H9 (cell line): ENCODE measurements around the gene CDYL. TPM values are rescaled to one million over a fixed set of nuclear protein-coding genes. Genes with fewer than 3 reads are reported as not detected.

Experiments used
- DNase-seq: peaks from one replicate; pipeline ENCODE4 v3.0.0-alpha.2; 2017
- H2AFZ ChIP-seq: one replicate; pipeline ENCODE4 v1.6.1; 2013; ENCODE audit warnings: mild to moderate bottlenecking, low read length, control low read depth, moderate library complexity
- H2AK5ac ChIP-seq: 2 replicates; pipeline ENCODE4 v1.6.1; 2013; ENCODE audit warnings: low read length, control low read depth, mixed read lengths; ENCODE audit not compliant: insufficient read length
- H2BK120ac ChIP-seq: one replicate; pipeline ENCODE4 v1.6.1; 2013; ENCODE audit warnings: low read depth, mild to moderate bottlenecking, low read length, control low read depth, inconsistent platforms; ENCODE audit not compliant: poor library complexity, severe bottlenecking
- H2BK12ac ChIP-seq: 2 replicates; pipeline ENCODE4 v1.6.1; 2013; ENCODE audit warnings: low read length, control low read depth, mixed read lengths, low read depth; ENCODE audit not compliant: insufficient read length
- H2BK15ac ChIP-seq: 2 replicates; pipeline ENCODE4 v1.6.1; 2013; ENCODE audit warnings: low read depth, low read length, control low read depth
- H2BK20ac ChIP-seq: one replicate; pipeline ENCODE4 v1.6.1; 2013; ENCODE audit warnings: low read depth, mild to moderate bottlenecking, low read length, control low read depth, inconsistent platforms; ENCODE audit not compliant: poor library complexity, severe bottlenecking
- H2BK5ac ChIP-seq: 2 replicates; pipeline ENCODE4 v1.6.1; 2013; ENCODE audit warnings: low read length, control low read depth, mixed read lengths; ENCODE audit not compliant: insufficient read length
- H3K14ac ChIP-seq: 2 replicates; pipeline ENCODE4 v1.6.1; 2013; ENCODE audit warnings: low read length, control low read depth; ENCODE audit not compliant: insufficient read depth
- H3K18ac ChIP-seq: 2 replicates; pipeline ENCODE4 v1.6.1; 2013; ENCODE audit warnings: low read depth, mild to moderate bottlenecking, mixed read lengths, low read length, control low read depth; ENCODE audit not compliant: insufficient read length
- H3K23ac ChIP-seq: 2 replicates; pipeline ENCODE4 v1.6.1; 2013; ENCODE audit warnings: low read length, control low read depth, mixed read lengths, low read depth; ENCODE audit not compliant: insufficient read length
- H3K23me2 ChIP-seq: 2 replicates; pipeline ENCODE4 v1.6.1; 2013; ENCODE audit warnings: low read depth, mild to moderate bottlenecking, mixed read lengths, low read length, control low read depth; ENCODE audit not compliant: insufficient read length, poor library complexity, severe bottlenecking
- H3K27ac ChIP-seq: 2 replicates; pipeline ENCODE4 v1.5.1; 2013; ENCODE audit warnings: low read length, control low read depth, mixed read lengths, low read depth; ENCODE audit not compliant: insufficient read length
- H3K27me3 ChIP-seq: 2 replicates; pipeline ENCODE4 v1.6.1; 2013; ENCODE audit warnings: low read length, control low read depth, inconsistent platforms; ENCODE audit not compliant: insufficient read depth
- H3K4ac ChIP-seq: 2 replicates; pipeline ENCODE4 v1.6.1; 2013; ENCODE audit warnings: low read depth, mild to moderate bottlenecking, control low read depth, inconsistent platforms, low read length, moderate library complexity
- H3K4me1 ChIP-seq: 2 replicates; pipeline ENCODE4 v1.6.1; 2013; ENCODE audit warnings: low read length, control low read depth, inconsistent platforms; ENCODE audit not compliant: insufficient read depth
- H3K4me2 ChIP-seq: 2 replicates; pipeline ENCODE4 v1.6.1; 2013; ENCODE audit warnings: low read length, control low read depth, mixed read lengths; ENCODE audit not compliant: insufficient read length, insufficient read depth
- H3K56ac ChIP-seq: 2 replicates; pipeline ENCODE4 v1.6.1; 2013; ENCODE audit warnings: low read depth, mild to moderate bottlenecking, mixed read lengths, low read length, control low read depth; ENCODE audit not compliant: insufficient read length
- H3K79me1 ChIP-seq: 2 replicates; pipeline ENCODE4 v1.6.1; 2013; ENCODE audit warnings: low read depth, mild to moderate bottlenecking, moderate library complexity, low read length, control low read depth, inconsistent platforms; ENCODE audit not compliant: insufficient read depth, poor library complexity, severe bottlenecking
- H3K79me2 ChIP-seq: 2 replicates; pipeline ENCODE4 v1.6.1; 2013; ENCODE audit warnings: low read length, control low read depth, inconsistent platforms; ENCODE audit not compliant: insufficient read depth
- H3K9ac ChIP-seq: 2 replicates; pipeline ENCODE4 v1.6.1; 2013; ENCODE audit warnings: low read length, control low read depth, mixed read lengths; ENCODE audit not compliant: insufficient read length; ENCODE audit errors: extremely low read depth
- H3K9me3 ChIP-seq: one replicate; pipeline ENCODE4 v1.6.1; 2013; ENCODE audit warnings: low read depth, low read length, inconsistent platforms; ENCODE audit not compliant: control insufficient read depth
- H3T11ph ChIP-seq: one replicate; pipeline ENCODE4 v1.6.1; 2013; ENCODE audit warnings: mild to moderate bottlenecking, low read length, control low read depth, inconsistent platforms
- H4K20me1 ChIP-seq: one replicate; pipeline ENCODE4 v1.6.1; 2013; ENCODE audit not compliant: control insufficient read depth, insufficient read length, insufficient read depth
- H4K5ac ChIP-seq: 2 replicates; pipeline ENCODE4 v1.6.1; 2013; ENCODE audit warnings: low read depth, mild to moderate bottlenecking, mixed read lengths, low read length, control low read depth; ENCODE audit not compliant: insufficient read length
- H4K8ac ChIP-seq: replicated peaks from 2 replicates; pipeline ENCODE4 v1.6.1; 2013; ENCODE audit warnings: low read length, control low read depth, mixed read lengths, low read depth; ENCODE audit not compliant: insufficient read length
- H4K91ac ChIP-seq: 2 replicates; pipeline ENCODE4 v1.6.1; 2013; ENCODE audit warnings: low read depth, mild to moderate bottlenecking, moderate library complexity, mixed read lengths, low read length, control low read depth; ENCODE audit not compliant: insufficient read length
- H3K27ac Mint-ChIP-seq, 3 experiments: 2 replicates in 2 of 3; 3 replicates in 1 of 3; pipeline ENCODE4 v1.8.0; 2020 to 2021; ENCODE audit warnings: mixed read lengths in 3 of 3, mild to moderate bottlenecking in 1 of 3, moderate library complexity in 1 of 3
- H3K27me3 Mint-ChIP-seq: 2 replicates; pipeline ENCODE4 v1.8.0; 2021; ENCODE audit warnings: low read depth, mild to moderate bottlenecking, moderate library complexity, mixed read lengths
- H3K36me3 Mint-ChIP-seq, 3 experiments: 2 replicates in 2 of 3; 3 replicates in 1 of 3; pipeline ENCODE4 v1.8.0; 2020 to 2021; ENCODE audit warnings: low read depth in 3 of 3, mixed read lengths in 3 of 3; ENCODE audit not compliant: insufficient read depth in 1 of 3
- H3K4me1 Mint-ChIP-seq, 2 experiments: 2 replicates each; pipeline ENCODE4 v1.8.0; 2020; ENCODE audit warnings: mixed read lengths in 2 of 2
- H3K4me3 Mint-ChIP-seq, 2 experiments: 2 replicates in 1 of 2; 3 replicates in 1 of 2; pipeline ENCODE4 v1.8.0; 2020 to 2021; ENCODE audit warnings: mild to moderate bottlenecking in 2 of 2, mixed read lengths in 2 of 2, moderate library complexity in 1 of 2
- H3K9me3 Mint-ChIP-seq, 2 experiments: 2 replicates in 1 of 2; 3 replicates in 1 of 2; pipeline ENCODE4 v1.8.0; 2020; ENCODE audit warnings: mild to moderate bottlenecking in 2 of 2, mixed read lengths in 2 of 2, moderate library complexity in 1 of 2
- CTCF ChIP-seq: fragments of 200-600 bp; sonication (generic); conservative IDR thresholded peaks from 3 replicates; pipeline ENCODE4 v1.8.0; 2021; ENCODE audit warnings: antibody characterized with exemption, mild to moderate bottlenecking
- WGBS: extraction: QIAGEN DNeasy Blood & Tissue Kit; methylation state at CpG from one replicate; pipeline ENCODE4 v1.1.7; 2013; ENCODE audit warnings: missing lambda C conversion rate, low lambda C conversion rate, mixed read lengths; ENCODE audit not compliant: insufficient read length; ENCODE audit errors: extremely low coverage; 5-methylcytosine and 5-hydroxymethylcytosine counted together
- total RNA-seq: library from RNA; stranded (reverse); gene quantifications from 2 replicates; pipeline ENCODE4 v1.2.1, GENCODE V29; 2021

The CDYL gene
- total RNA-seq, 1 experiment from 2014 or later, result 95.0 TPM

GRCh38 chr6:4981761-4982160, 205.6 kb downstream of the CDYL start:
- H4K20me1 ChIP-seq, result no peaks in the 10 kb centered on the region
- no peak overlapping the region for H3K18ac ChIP-seq
- no peak overlapping the region for H4K91ac ChIP-seq
- peaks cover 5% of the 10 kb centered on the region for H3K27me3 Mint-ChIP-seq
- H3K27ac Mint-ChIP-seq, result no peak overlapping the region
- no peak overlapping the region for H2AK5ac ChIP-seq
- no peak for DNase-seq
- H3K4ac ChIP-seq, result no peak overlapping the region
- H4K5ac ChIP-seq, result no peak overlapping the region
- H3T11ph ChIP-seq, result no peak overlapping the region
- H3K4me1 Mint-ChIP-seq, result peaks cover 4 to 11% of the 10 kb centered on the region in 2 experiments
- no peak overlapping the region for H3K9ac ChIP-seq
- no peak overlapping the region for H3K23ac ChIP-seq
- no peak overlapping the region for H2BK120ac ChIP-seq
- H3K4me1 ChIP-seq, result no peaks in the 10 kb centered on the region
- no peak overlapping the region for H2BK12ac ChIP-seq
- no peaks in the 10 kb centered on the region for H3K9me3 ChIP-seq
- no peaks in the 10 kb centered on the region for H3K23me2 ChIP-seq
- peaks cover 0 to 5% (median 4%) of the 10 kb centered on the region in 3 experiments; a peak in 4 of 7 replicates for H3K36me3 Mint-ChIP-seq
- no peak overlapping the region for H2BK15ac ChIP-seq
- no CpG with 5 or more reads among the region's 6 CpGs for WGBS
- H2AFZ ChIP-seq, result no peak overlapping the region
- H3K14ac ChIP-seq, result no peak overlapping the region
- no peak overlapping the region for H3K4me3 Mint-ChIP-seq
- no peak overlapping the region for H4K8ac ChIP-seq
- H3K4me2 ChIP-seq, result no peak overlapping the region
- no peak overlapping the region for H2BK20ac ChIP-seq
- no peaks in the 10 kb centered on the region for H3K27me3 ChIP-seq
- H3K27ac ChIP-seq, result no peak overlapping the region
- TF ChIP-seq CTCF, result no peak
- peaks cover 9 to 13% of the 10 kb centered on the region in 2 experiments; a peak in 4 of 5 replicates for H3K9me3 Mint-ChIP-seq
- H3K56ac ChIP-seq, result no peak overlapping the region
- no peak overlapping the region for H2BK5ac ChIP-seq
- no peaks in the 10 kb centered on the region for H3K79me1 ChIP-seq
- no peaks in the 10 kb centered on the region for H3K79me2 ChIP-seq
